HEK293T (cell line): ENCODE data around the gene POLD1.

Experiments used
- ARNT ChIP-seq: fragments of 450-650 bp; IDR thresholded peaks from 2 replicates; pipeline ENCODE4 v1.6.1; 2017; ENCODE audit warnings: mild to moderate bottlenecking
- BHLHE40 ChIP-seq: fragments of 450-650 bp; IDR thresholded peaks from 2 replicates; pipeline ENCODE4 v1.6.1; 2016; ENCODE audit warnings: mild to moderate bottlenecking, moderate library complexity, borderline replicate concordance
- ELF4 ChIP-seq: fragments of 450-650 bp; IDR thresholded peaks from 2 replicates; pipeline ENCODE4 v1.6.1; 2017; ENCODE audit warnings: antibody characterized with exemption
- FOXA1 ChIP-seq: fragments of 450-650 bp; IDR thresholded peaks from 2 replicates; pipeline ENCODE4 v1.6.1; 2016; ENCODE audit warnings: mild to moderate bottlenecking
- FOXM1 ChIP-seq: fragments of 450-650 bp; IDR thresholded peaks from 2 replicates; pipeline ENCODE4 v1.6.1; 2017; ENCODE audit warnings: mild to moderate bottlenecking, borderline replicate concordance
- HDGF ChIP-seq: fragments of 450-650 bp; IDR thresholded peaks from 2 replicates; pipeline ENCODE4 v1.6.1; 2017; ENCODE audit warnings: antibody characterized with exemption, borderline replicate concordance
- L3MBTL2 ChIP-seq: fragments of 450-650 bp; conservative IDR thresholded peaks from 2 replicates; pipeline ENCODE4 v1.6.1; 2016; ENCODE audit warnings: mild to moderate bottlenecking
- LEF1 ChIP-seq: fragments of 450-650 bp; IDR thresholded peaks from 2 replicates; pipeline ENCODE4 v1.6.1; 2017; ENCODE audit warnings: mild to moderate bottlenecking, borderline replicate concordance
- NFRKB ChIP-seq: fragments of 450-650 bp; IDR thresholded peaks from 2 replicates; pipeline ENCODE4 v1.6.1; 2016; ENCODE audit warnings: mild to moderate bottlenecking, moderate library complexity
- SP1 ChIP-seq: fragments of 450-650 bp; IDR thresholded peaks from 2 replicates; pipeline ENCODE4 v1.6.1; 2017
- TARDBP ChIP-seq: fragments of 450-650 bp; IDR thresholded peaks from 2 replicates; pipeline ENCODE4 v1.6.1; 2016

DNA sequence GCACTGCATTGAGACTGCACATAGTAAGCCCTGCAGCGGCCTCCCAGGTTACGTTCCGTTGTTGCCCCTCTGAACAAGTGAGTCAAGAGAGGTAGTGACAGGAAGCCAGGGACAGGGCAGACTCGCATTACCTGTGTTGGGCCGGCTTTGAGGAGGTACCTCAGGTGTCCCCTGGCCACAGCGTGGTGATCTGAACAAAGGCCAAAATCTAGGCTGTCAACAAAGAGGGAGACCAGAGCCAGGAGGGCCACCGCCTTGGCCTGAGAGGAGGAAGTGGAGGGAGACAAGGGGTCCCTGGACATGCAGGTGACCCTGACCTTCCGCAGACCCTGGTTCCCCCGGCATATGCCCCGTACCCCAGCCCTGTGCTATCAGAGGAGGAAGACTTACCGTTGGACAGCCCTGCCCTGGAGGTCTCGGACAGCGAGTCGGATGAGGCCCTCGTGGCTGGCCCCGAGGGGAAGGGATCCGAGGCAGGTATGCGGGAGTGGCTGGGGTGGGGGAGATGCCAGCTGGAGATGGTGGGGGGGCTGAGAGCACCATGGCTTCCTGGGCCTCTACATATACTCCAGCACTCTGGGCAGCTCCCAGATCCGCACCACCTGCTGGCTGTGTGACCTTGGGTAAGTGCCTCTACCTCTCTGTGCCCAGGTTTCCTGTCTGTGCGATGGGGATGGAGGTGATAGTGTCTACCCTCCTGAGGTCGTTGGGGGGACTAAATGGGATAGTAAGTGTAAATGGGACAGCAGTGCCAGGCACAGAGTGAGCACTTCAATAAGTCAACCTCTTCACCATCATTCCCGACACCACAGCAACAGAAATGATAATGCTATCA is 39.3 kb downstream of the POLD1 start:
- no peak for TF ChIP-seq SP1
- TF ChIP-seq NFRKB, result no peak
- TF ChIP-seq ELF4, result no peak
- TF ChIP-seq HDGF, result no peak
- no peak for TF ChIP-seq TARDBP
- no peak for TF ChIP-seq LEF1
- no peak for TF ChIP-seq FOXM1
- no peak for TF ChIP-seq L3MBTL2
- no peak for TF ChIP-seq BHLHE40
- no peak for TF ChIP-seq FOXA1
- TF ChIP-seq ARNT, result no peak
